Measurements from ENCODE around the gene RNU1-4.
"Not testable (repeated sequence)": the region's sequence is repeated elsewhere in the genome, so short reads cannot be mapped to it uniquely, and the experiment has no call there.

Gene RNU1-4

DNA sequence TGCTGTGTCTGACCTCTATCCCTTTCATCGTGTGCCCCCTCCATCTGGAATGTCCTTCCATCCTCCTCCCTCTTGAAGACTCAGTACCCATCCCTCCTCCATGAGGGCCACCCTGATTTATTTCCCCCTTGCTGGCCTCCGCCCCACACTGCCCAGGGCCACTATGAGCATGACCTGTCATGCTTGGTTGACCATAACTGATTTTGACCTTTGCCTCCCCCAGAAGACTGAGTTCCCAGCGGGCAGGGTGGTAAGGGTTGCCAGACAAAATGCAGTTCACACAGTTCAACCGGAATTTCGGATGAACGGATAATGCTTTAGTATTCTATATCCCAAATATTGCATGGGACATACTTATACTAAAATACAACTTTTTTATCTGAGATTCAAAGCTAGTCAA is 31.6 kb upstream of the RNU1-4 start:
- DNase-seq (ENCODE audit: low read depth): not testable (repeated sequence)

DNA sequence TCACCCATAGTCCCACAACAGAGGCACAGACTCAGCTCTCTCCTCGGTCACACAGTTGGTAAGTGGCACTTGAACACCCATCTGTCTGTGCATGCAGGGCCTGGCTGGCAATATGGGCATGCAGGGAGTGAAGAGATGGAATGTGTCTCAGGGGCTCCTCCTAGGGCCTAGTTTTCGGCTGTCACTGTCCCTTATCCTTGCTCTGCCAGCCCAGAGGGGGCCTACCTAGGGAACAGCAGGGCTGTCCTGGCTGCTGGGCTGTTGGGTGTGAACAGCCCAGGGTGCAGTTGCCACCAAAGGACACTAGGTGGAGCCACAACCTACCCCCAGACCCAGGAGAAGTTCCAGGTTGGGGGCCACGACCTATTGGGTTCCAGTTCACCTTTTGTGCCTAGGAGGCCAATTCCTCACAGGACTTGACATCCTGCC is 30.6 kb upstream of the RNU1-4 start:
- DNase-seq (ENCODE audit: low read depth): not testable (repeated sequence)

DNA sequence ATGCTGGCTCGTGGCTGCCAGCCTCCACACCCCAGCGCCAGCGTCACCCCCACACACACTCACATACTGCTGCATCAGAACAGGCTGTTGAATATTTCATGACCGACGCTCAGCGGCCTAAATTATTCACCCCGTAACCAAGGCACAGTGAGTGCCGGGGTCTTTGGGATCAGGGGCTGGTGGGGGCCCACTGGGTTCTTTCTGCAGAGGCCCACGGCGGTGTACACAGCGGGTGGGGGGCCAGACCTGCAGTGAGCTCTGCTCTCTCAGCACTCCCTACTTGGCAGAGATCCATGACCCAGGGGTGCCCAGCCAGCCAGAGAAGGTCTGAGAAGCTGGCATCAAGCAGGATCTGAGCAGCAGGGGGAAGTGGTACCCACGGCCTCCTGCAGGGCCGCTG is 29.7 kb upstream of the RNU1-4 start:
- not testable (repeated sequence) for DNase-seq (ENCODE audit: low read depth)

DNA sequence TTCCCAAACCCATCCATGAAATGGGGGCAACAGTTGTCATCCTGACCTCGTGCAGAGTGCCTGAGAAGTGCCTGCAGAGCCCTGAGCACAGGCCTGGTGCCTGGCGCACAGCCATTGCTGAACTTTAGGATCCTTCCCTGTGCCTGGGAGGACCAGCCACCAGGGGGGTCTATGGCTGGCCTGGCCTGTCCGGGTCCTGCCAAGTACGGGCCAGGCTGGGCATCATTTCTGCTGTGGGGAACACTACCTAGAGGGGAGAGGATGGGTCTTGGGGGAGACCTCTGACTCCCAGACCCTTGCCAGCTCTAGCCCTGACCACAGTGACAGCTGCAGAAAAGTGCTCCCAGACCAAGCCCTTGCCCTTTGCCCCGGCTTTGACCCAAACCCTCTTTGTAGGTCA is 28.2 kb upstream of the RNU1-4 start:
- not testable (repeated sequence) for DNase-seq (ENCODE audit: low read depth)

DNA sequence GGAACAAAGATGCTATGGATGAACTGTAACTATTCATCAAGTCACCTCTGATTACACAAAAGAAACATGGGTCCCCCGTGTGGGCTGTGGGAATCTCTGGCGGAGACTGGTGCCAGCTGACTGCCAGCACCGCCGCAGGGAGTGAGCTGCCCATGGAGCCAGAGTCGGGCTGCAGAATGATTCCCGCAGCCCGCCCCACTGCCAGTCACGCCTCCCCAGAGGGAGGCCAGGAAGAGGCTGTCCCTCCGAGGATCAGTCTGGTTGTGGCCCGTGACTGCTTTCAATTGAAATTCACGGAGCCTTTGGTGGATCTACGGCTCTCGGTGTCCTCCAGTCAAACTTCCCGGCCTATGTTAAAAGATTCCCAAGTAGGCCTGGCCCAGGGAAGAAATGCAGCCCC is 27.7 kb upstream of the RNU1-4 start:
- not testable (repeated sequence) for DNase-seq (ENCODE audit: low read depth)

DNA sequence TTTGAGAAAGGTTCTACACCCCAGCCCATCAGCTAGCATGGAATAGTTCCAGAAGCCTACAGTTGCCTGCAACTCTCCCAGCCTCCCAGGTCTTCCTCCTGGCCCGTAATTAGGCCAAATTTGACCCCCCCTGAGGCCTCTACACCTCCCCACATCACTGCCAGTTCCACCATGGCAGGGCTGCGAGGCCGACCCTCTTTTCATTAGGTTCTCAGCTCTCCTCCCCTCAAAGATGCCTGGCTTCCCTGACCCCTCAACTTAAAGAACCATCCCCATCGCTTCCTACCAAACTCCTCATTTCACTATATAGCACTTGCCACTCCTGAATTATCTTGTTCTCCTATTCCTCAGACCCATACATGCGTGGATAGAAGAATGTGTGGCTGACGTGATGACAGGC is 27.3 kb upstream of the RNU1-4 start:
- not testable (repeated sequence) for DNase-seq (ENCODE audit: low read depth)

DNA sequence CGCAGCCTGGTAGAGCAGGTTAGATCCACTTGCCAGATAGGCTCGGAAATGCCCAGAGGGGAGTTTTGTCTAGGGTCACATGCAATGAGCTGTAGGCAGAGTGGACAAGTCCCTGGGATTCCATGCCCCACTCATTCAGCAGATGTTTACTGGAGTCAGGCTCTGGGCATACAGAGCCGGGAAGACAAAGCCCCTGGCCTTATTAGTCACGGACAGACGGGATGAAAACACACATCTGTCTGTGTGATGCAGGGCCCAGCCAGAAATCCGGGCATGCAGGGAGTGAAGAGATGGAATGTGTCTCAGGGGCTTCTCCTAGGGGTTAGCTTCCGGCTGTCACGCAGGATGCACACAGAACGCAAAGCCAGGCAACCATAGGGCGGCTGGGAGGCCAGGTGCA is 26.8 kb upstream of the RNU1-4 start:
- DNase-seq (ENCODE audit: low read depth): not testable (repeated sequence)

DNA sequence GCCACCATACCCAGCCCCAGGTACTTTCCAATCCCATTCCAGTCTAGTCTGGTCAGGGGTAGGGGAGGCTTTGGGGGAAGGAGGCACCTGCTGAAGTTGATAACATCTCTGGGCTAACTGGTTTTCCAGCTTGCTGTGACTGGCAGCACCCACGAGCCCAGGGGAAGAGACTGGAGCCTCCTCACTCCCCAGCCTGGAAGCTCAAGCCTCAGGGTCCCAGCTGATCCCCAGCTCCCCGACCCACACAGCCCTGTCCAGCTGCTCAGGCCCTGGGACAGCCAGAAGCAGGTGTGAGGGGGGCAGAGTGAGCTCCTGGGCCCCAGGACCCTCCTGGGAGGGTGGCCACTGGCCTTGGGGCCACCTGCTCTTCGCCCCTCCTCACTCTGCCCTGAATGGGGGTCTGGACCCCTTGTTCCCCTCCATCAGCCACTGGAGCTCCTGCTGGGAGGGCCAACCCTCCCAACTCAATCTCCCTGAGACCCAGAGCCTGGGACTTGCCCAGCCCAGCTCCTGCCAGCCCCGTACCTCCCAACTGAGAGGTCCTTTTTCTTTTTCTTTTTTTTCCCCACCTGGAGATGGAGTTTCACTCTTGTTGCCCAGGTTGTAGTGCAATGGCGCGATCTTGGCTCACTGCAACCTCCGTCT is 23.5 kb upstream of the RNU1-4 start:
- DNase-seq (ENCODE audit: low read depth): no peak

DNA sequence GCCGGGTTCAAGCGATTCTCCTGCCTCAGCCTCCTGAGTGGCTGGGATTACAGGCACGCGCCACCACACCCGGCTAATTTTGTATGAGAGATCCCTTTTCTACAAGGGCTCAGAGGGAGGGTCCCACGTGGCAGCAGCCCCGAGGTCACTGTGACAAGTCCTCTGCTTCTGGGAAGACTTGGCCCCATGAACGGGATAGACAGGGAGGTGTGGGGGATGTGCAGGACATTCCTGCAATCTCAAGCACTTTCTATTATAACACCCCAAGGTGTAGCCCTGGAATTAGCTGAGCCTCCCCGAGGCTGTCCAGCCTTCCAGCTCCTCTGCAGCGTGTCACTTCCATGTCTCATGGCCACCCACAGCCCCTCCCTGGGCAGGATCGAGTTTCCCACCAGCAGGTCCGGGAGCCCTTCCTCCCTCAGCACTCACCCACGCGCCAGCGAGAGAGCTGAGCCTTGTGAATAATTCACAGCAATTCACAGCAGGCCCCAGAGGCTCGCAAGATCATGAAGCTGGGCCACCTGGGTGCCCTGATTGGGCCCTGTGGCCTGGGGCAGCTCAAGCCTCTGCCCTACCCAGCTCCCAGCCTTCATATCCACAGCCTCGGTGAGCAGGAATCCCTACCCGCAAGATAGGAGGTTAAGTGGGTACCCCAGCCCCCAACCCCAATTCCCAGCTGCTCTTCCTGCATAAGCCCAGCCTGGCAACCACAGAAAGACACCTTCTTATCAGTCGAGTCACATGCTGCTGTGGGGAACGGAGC is 22.8 kb upstream of the RNU1-4 start:
- no peak for DNase-seq (ENCODE audit: low read depth)

DNA sequence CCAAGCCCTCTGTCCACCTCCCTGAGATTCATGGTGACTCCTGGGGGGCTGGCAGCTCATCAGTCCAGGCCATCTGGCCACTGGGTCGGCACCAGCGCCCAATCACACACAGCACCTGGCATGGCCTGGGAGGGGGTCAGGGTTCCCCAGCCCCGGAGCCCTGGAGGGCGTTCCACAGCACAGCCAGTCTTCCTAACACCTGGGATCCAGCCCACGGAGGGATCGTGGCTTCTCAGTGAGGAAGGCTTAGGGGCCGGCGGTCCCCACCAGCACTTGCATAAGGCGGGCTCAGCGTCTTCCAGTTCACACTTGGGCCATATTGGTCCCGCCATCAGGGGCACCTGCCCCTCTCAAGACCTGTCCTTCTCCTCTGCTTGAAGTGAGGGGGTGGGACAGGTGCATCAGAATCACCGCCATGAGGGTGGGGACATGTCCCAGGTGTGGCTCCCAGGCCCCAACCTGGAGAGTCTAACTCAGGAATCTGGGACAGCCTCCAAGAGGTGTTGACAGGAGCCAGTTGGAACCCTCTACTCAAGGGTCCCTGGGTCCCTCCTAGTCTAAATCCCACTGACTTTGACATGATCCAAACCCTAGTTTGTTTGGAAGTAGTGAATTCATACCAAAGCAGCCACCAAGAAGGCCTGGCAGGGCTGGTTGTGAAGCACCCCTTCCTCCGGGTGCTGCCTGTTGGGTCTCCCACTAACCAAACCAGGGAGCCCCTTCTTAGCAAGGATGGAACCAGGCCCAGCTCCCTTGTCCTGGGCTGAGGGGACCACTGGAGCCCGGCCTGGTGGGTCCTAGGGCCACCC is 22.0 kb upstream of the RNU1-4 start:
- DNase-seq (ENCODE audit: low read depth): not testable (repeated sequence)

DNA sequence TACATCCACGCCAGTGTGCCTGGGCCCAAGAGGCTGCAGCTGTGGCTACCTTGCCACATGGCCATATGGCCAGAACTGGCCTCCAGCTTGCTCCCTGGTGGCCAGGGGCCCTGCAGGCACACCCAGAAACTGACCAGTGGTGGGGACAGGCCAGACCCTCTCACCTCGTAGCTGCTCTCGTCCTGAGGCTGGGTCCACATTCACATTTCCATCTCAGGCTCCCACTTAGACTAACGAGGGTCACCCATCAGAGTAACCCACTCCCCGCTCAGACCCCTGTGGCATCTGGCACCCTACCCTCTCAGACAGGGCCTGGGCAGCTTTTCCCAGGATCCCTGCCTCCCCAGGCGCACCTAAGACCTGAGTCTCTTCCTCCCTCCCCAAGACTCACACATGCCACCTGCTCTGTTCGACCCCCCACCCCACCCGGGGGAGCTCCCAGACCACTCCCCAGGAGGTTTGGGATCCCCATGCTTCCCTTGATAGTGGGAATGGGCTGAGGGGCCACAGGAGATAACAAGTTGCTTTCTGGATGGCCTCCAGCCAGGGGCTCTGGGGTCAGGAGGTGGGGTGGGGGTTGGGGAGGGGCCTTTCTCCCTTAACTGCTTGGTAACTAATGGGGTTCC is 21.3 kb upstream of the RNU1-4 start:
- no peak for DNase-seq (ENCODE audit: low read depth)

DNA sequence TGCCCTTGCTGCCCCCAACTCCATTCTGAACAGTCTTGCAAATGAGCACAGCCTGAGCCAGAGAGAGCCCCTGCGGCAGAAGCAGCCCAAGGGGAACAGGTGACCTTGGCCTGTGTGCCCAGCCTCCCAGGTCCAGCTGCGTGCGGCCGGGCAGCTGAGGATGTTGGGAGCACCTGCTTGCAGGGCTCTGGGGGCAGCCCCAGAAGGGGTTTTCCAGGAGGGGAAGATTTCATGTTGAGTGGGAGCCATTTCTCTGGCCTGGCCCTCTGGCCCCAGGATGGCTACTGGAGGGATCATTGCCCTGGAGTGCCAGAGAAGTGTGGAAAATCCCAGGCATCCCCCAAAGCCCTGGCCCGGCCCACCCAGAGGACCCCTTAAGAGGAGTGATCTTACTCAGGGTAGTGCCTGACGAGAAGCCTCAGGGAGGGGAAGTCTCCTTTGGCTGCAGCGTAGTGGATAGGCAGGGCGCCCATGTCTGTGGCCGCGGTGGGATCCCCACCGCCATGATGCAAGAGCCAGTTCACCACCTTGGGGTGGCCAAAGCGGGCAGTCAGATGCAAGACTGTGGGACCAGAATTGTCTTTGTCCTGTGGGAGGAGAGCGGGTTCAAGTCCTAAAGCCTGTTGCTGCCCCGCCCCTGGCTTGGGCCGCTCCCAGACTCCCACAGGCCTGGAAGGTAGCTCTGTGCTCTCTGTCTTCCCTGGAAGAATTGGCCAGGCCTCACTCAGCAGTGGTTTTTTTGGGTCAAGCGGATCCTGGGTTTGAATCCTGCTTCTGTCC is 20.6 kb upstream of the RNU1-4 start:
- no peak for DNase-seq (ENCODE audit: low read depth)

DNA sequence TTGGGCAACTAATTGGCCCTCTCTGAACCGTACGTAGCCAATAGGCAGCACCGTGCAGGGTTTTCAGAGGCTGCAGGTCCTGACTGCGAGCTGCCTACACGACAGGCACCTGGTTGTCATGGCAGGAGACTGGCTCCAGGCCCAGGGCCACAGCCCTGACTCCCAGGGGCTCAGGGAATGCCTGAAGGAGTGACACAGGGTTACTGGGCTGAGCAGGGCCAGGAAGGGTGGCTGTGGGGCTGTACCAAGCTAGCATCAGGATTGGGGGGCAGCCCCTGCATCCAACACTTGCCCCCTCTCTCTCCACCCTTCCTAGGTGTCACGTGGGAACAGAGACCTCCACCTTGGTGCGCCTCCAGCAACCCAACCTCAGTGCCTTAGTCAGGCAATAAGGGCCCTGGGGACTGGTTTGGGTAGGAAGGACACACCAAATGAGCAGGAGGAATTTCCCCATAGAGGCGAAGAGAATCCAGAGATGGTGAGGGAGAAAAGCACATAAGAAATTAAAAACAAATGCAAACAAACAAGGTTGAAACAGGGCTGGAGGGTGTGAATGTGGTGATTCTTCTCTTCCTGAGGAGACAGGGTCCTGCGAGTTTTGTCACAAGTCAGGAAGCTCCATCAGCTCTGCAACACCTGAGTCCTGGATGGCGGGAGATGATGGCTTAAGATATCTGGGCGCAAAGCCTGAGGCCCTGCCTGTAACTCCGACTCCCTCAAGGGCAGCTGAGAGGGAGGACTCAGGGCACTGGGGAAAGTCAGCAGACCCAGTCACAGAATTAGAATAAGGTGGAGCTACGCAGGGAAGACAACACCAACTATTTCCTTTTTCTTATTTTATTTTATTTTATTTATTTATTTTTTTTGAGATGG is 19.7 kb upstream of the RNU1-4 start:
- no peak for DNase-seq (ENCODE audit: low read depth)

DNA sequence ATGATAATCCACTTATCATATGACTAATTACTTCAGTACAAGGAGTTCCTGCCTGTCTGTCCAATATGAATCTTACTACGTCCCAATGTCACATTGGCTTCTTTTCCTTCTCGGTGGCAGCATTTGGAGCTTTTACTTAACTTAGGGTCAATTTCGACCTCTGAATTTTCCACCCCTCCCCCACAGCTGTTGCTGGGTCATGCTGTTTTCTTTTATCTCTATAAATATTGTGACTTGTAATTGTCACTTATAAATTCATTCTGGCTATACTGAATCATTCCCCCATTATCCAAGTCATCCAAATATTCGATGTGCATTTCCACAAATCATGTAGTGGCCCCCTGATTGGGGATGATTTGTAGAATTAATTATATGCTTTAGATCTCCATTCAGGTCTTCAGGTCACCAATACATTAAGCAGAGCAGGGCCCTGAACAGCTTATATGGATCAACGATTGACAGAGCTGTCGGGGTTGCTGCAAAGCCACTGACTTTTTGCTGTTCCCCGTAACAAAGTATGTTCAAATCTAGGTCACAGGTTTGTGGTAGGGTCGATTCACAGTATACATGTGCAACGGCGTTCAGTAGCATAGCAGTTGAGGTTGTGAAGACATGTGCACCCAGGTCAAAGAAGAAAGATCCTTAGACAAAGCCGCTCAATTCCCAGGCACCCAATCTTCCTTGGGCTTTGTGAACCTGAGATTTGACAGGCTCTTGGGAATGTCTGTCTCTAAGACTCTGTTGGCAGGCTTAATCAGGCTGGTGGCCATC is 18.3 kb upstream of the RNU1-4 start:
- no peak for DNase-seq (ENCODE audit: low read depth)

DNA sequence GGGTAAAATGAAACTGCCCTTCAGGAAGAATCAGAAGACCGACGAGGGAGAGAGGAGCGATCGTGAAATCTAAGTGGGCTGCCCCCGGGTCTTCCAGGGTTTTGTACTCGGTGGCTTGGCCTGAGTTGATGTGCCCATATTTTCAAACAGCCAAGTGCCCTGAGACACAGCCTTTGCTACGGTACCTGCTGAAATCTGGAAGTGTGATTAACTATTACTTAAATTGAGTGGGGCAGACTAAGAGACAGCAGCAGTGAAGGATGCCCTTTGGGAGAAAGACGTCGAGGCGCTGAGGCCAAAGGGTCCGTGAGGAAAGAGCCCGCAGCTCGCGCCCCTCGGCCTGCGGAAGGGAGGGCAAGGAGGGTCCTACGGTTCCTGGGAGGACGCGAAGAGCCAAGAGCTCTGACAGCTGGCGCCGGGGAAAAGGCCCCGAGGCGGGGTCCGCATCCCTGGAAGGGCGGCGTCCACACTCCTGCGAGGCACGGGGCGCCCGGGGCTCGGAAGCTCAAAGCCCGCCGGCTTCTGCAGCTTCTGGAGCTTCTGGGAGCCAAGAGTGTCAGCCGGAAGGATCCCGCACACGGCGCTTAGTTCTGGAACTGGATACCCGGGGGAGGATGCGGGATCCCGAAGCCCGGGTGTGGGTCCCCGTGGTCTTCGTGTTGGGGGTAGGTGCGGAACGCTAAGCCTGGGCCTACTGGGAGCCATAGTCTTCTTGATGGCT is 15.4 kb upstream of the RNU1-4 start:
- no peak for DNase-seq (ENCODE audit: low read depth)

DNA sequence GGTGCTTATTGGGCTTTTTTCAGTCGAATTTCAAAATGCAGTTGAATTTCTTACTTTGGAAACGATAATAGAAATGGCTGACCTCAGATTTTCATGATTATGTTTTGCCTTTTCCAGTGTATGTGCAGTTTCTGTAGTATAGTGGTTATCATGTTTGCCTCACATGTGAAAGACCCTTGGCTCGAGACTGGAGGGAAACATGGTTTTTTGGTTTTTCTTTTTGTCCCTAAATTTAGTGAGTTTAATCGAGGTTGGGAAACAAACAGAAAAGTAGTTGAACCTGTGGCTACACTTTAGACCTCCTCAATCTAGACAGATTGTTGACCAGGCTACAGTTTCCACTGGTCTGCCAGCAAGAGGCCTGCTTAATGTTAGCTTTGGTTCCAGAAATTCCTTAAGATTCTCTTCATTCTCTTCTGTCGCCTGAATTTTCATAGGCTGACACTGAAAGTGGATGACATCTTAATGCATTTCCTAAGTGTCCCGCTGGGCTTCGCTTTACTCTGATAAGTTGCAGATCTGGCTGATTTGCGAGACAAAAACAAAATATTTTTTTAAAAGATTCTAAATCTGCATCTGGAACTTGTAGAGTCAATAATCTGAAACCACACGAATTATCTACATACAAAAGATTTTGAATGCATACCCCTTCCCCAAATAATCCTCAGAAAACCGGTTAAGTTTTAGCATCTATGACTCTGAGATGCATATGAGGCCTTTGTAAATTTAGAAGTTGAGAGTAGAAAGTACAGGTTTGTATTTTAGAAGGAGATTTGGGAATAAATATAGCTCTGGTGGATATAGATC is 14.7 kb upstream of the RNU1-4 start:
- not testable (repeated sequence) for DNase-seq (ENCODE audit: low read depth)

DNA sequence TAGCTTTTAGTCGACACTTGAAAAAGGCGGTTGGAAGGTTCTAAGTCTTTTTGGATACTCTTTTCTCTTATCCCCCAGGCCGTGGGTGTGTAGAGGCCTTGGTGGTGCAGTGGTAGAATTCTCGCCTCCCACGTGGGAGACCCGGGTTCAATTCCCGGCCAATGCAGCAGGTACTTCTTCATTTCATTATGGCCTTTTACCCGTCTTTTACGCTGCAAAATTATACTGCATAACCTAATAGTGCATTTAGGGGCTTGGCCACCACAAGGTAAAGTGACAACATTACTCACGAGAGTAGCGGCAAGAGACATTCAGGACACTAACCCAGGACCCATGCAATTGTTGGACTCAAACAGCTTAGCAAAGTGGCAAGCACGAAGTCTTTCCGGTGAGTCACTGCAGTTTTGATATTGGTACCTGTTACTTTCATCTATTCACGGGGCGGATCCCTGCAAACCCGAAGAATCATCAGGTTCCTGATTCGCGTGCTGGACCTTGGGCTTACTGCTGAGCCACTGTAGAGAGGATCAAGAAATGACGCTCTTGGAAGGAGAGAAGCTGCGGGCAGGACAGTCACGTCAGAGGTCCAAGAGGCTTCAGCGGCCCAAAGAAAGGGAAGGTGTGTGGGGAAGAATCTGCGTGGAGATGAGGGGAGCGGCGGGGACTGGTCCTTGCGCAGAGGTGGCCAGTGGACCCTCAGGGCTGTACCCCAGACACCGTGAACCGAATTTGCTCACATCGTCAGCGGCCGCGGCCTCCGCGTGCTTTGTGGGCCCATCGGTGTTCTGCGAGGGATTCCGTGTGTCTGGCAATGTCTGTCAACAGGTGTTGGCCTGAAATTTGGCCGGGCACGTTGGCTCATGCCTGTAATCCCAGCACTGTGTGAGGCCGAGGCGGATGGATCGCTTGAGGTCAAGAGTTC is 12.9 kb upstream of the RNU1-4 start:
- no peak for DNase-seq (ENCODE audit: low read depth)
